ENCODE measurements around the gene ZFYVE28.

DNA sequence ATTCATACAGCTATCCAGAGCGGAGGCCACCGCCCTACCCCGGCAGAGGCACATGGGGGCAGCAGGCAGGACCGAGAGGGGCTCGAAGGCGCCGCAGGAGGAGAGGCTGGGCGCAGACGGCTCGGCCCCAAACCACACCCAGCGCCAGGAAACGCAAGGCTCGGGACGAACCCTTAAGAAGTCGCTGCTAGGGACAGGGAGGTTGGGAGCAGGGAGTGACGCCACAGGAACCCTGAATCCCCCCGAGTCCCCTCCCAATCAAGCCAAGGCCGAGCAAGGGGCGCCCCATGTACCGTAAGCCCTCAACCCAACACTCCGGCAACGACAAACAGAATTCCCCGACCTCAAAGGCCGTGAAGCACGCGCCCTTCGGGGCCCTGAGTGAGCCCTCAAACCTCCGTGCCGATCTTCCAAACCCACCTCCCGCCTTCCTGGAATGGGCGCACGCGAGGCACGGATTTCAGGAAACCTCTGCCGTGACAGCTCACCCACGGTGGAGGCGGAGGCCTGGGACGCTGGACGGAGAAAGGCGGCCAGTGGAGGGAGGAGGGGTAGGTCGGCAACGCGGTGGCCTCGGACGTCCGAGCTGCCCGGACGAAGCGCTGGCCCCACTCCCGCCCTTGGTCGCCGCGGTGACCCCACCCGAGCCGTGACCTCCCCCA, 1.8 kb downstream of the ZFYVE28 start:
- TF ChIP-seq, protein P1, sequence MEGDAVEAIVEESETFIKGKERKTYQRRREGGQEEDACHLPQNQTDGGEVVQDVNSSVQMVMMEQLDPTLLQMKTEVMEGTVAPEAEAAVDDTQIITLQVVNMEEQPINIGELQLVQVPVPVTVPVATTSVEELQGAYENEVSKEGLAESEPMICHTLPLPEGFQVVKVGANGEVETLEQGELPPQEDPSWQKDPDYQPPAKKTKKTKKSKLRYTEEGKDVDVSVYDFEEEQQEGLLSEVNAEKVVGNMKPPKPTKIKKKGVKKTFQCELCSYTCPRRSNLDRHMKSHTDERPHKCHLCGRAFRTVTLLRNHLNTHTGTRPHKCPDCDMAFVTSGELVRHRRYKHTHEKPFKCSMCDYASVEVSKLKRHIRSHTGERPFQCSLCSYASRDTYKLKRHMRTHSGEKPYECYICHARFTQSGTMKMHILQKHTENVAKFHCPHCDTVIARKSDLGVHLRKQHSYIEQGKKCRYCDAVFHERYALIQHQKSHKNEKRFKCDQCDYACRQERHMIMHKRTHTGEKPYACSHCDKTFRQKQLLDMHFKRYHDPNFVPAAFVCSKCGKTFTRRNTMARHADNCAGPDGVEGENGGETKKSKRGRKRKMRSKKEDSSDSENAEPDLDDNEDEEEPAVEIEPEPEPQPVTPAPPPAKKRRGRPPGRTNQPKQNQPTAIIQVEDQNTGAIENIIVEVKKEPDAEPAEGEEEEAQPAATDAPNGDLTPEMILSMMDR (IDR thresholded peaks at IDR 0.05): no peak
- TF ChIP-seq POLR2A (IDR thresholded peaks at IDR 0.05): no peak
